Measurements from ENCODE around the gene MROH8.
"Not testable (repeated sequence)": the region's sequence is repeated elsewhere in the genome, so short reads cannot be mapped to it uniquely, and the experiment has no call there.

Gene MROH8

GRCh38 chr20:37090407-37090806 lies 88.9 kb downstream of the MROH8 start:
- peak; percentile 27 for DNase-seq (ENCODE audit: low read depth)

- DNase-seq (ENCODE audit: low read depth) = no peak
These were observed 97.5 kb downstream of the MROH8 start for GRCh38 chr20:37081717-37082289.

- DNase-seq (ENCODE audit: low read depth) = no peak
These were observed 102.3 kb downstream of the MROH8 start for GRCh38 chr20:37077009-37077408.

- peak; percentile 36 for DNase-seq (ENCODE audit: low read depth)
These were observed 103.2 kb downstream of the MROH8 start for GRCh38 chr20:37075932-37076685.

- no peak for DNase-seq (ENCODE audit: low read depth)
These were observed 106.8 kb downstream of the MROH8 start for GRCh38 chr20:37072293-37073196.

GRCh38 chr20:37071481-37071911 lies 107.9 kb downstream of the MROH8 start:
- DNase-seq (ENCODE audit: low read depth) = peak; percentile 39

GRCh38 chr20:37069563-37069962 lies 109.8 kb downstream of the MROH8 start:
- DNase-seq (ENCODE audit: low read depth) = not testable (repeated sequence)

GRCh38 chr20:37066168-37066567 lies 113.2 kb downstream of the MROH8 start:
- DNase-seq (ENCODE audit: low read depth) = no peak

- DNase-seq (ENCODE audit: low read depth) = no peak
These were observed 124.1 kb downstream of the MROH8 start for GRCh38 chr20:37055276-37055675.

GRCh38 chr20:37053230-37053950 lies 126.0 kb downstream of the MROH8 start:
- no peak for DNase-seq (ENCODE audit: low read depth)
